OCI-LY1 (cell line): Measurements from ENCODE around the gene NPAT.

ENCODE experiments used
- CTCF ChIP-seq: fragments of 200-600 bp; sonication (generic), shearing (Covaris generic); IDR thresholded peaks from 2 replicates; pipeline ENCODE4 v1.5.1; 2017; ENCODE audit warnings: mild to moderate bottlenecking, antibody characterized with exemption, low read length, moderate library complexity, mixed read lengths
- EZH2 ChIP-seq: fragments of 200-600 bp; sonication (generic), shearing (Covaris generic); IDR thresholded peaks from 2 replicates; pipeline ENCODE4 v1.8.0; 2017; ENCODE audit warnings: borderline replicate concordance, mixed run types, mild to moderate bottlenecking, antibody characterized with exemption, low read length, moderate library complexity, mixed read lengths

- no peak for TF ChIP-seq CTCF
- no peak for TF ChIP-seq EZH2
Measured at GRCh38 chr11:108177570-108177969, 44.9 kb downstream of the NPAT start.
